Measurements from ENCODE around the gene CSNK1G3.

DNA sequence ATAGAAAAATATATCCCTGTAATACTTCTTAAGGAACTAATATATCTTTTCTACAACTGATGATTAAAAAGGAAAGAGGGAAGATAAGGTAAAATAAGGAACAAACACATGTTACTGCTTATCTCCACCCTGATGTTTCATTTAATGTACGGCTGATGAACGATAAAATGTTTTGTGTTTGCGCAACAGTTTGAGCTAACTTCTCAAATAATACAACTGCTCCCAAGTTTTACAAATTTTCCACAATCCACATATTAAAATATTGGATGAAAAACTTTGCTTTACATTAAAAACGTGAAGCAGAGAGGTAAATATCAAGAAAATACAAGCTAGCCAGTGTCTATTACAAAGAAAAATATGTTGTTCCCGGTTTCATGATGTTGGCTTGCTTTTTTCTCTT lies 21.0 kb upstream of the CSNK1G3 start:
- TF ChIP-seq, protein P1, sequence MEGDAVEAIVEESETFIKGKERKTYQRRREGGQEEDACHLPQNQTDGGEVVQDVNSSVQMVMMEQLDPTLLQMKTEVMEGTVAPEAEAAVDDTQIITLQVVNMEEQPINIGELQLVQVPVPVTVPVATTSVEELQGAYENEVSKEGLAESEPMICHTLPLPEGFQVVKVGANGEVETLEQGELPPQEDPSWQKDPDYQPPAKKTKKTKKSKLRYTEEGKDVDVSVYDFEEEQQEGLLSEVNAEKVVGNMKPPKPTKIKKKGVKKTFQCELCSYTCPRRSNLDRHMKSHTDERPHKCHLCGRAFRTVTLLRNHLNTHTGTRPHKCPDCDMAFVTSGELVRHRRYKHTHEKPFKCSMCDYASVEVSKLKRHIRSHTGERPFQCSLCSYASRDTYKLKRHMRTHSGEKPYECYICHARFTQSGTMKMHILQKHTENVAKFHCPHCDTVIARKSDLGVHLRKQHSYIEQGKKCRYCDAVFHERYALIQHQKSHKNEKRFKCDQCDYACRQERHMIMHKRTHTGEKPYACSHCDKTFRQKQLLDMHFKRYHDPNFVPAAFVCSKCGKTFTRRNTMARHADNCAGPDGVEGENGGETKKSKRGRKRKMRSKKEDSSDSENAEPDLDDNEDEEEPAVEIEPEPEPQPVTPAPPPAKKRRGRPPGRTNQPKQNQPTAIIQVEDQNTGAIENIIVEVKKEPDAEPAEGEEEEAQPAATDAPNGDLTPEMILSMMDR (IDR thresholded peaks at IDR 0.05) = no peak
- no peak for TF ChIP-seq EP300 (IDR thresholded peaks at IDR 0.05)

Measured in esophagus muscularis mucosa (tissue), 3 donors.